Peyer's patch (tissue), 4 donors: ENCODE results near the gene AGBL4.

Experiments
- POLR2A ChIP-seq, 2 donors: fragments of 450-650 bp; IDR thresholded peaks; one replicate each; pipeline ENCODE4 v1.5.1; 2017; ENCODE audit warnings: antibody characterized with exemption in 2 of 2, mild to moderate bottlenecking in 2 of 2, moderate library complexity in 2 of 2
- TF ChIP-seq, protein P1 (sequence below), 6 experiments: fragments of 450-650 bp in 4 of 6; fragments of 200-600 bp in 2 of 6; sonication (generic) in 1 of 6; IDR thresholded peaks; one replicate each; pipeline ENCODE4 v1.5.1; 2017 to 2019; ENCODE audit warnings: antibody characterized with exemption in 6 of 6, mild to moderate bottlenecking in 3 of 6, moderate library complexity in 1 of 6

GRCh38 chr1:48570568-48570967 is 1453.2 kb downstream of the AGBL4 start:
- TF ChIP-seq, protein P1, sequence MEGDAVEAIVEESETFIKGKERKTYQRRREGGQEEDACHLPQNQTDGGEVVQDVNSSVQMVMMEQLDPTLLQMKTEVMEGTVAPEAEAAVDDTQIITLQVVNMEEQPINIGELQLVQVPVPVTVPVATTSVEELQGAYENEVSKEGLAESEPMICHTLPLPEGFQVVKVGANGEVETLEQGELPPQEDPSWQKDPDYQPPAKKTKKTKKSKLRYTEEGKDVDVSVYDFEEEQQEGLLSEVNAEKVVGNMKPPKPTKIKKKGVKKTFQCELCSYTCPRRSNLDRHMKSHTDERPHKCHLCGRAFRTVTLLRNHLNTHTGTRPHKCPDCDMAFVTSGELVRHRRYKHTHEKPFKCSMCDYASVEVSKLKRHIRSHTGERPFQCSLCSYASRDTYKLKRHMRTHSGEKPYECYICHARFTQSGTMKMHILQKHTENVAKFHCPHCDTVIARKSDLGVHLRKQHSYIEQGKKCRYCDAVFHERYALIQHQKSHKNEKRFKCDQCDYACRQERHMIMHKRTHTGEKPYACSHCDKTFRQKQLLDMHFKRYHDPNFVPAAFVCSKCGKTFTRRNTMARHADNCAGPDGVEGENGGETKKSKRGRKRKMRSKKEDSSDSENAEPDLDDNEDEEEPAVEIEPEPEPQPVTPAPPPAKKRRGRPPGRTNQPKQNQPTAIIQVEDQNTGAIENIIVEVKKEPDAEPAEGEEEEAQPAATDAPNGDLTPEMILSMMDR (IDR thresholded peaks at IDR 0.05), result no peak
- no peak for TF ChIP-seq POLR2A (IDR thresholded peaks at IDR 0.05)
